EL (cell line): ENCODE results near the gene C10orf67.

Experiments
- DNase-seq: peaks from one replicate; pipeline ENCODE4 v3.0.0-alpha.2; 2016

Gene C10orf67

DNA sequence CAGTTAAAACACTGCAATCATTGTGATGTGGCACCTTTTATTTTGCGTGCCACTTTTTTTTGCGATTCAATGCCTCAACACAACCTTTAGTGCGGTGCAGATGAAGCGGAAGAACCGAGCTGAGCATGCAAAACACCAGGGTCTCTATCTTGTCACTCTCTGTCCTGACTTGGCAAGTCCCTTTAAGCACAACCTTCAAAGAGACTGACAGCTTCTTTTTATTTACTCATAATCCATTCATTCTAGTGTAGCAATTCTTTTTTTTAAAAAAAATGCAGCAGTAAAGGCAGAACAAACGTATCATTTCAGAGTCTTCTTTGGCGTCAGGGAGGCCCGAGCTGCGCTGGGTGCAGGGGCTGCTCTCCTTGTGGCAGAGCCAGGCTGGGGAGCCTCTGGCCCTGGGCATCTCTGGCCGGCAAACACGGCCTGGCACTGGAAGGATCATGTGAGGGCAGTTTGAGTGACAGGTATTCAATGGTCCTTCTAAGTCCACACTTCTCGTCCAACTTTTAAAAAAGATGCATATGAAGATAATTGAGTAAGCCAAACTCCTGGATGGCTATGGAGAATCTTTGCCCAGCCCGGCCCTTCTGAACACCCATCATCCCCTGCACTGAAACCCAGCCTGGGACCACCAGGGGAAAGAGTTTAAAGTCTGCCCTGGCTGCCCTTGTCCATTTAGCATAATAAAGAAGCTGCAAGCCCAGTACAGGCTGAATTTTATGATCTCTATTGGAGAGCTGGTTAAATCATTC lies 148.6 kb downstream of the C10orf67 start:
- no peak for DNase-seq

DNA sequence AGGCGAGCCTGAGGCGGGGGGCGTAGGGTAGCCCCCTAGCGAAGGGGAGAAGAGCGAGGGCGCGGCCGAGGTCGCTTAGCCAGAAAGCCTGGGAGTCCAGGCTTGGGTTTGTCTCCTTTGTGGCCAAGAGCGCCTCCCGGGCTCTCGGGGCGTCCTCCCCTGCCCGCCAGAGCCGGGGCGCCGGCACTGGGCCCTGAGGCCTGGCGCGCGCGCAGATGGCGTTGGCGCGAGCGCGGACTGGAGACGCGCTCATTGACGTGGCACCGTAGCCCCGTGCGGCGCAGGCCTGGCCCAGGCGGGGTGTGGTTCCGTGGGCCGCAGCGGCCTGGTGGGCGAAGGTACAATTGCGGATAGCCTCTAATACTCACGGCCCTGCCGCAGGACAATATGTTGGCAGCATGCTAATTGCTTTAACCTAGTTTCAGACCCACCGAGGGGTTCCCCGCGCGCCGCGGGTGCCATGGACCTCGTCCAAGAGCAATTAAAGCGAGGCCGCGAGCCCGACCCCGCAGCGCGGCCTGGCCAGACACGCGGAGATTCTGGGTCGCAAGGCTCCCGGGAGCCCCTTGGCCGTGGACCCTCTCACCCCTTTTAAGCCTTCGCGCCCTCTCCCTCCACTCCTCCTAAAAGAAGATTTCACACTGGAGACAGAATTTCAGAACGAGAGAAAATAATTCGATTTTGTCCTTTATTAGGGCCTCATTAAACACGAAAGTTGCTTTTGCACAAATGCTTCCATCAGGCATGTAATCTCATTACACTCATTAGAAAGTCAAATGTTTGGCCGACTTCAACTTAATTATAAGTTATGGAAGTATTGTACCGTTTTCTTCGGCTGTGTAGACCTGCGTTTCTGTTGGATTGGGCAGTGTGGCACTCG lies 149.4 kb downstream of the C10orf67 start:
- DNase-seq: no peak

GRCh38 chr10:23194471-23194965 lies 150.1 kb downstream of the C10orf67 start:
- no peak for DNase-seq

DNA sequence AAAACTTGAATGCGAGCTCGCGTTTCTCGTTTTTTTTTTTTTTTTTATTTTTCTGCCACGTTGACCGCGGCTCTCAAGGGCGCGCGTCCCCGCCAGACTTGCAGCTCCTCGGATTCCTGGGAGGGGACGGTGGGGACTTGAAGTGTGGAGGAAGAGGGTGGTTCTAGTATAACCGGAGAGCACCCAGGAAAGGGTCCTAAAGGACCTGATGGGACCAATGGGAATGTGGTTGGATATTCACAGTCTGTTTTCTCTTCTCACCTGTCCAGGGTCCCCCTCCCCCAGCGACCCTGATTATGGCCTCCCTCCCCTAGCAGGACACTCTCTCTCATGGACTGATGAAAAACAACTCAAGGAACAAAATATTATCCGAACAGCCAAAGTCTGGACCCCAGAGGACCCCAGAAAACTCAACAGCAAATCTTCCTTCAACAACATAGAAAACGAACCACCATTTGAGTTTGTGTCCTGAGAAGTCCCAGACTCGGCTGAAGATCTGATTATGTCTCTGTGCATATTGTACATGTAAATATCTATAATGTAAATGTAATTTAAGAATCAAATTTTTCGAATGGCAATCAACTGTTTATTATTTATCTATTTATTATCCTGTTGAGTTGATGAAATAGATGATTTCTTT lies 151.0 kb downstream of the C10orf67 start:
- DNase-seq: no peak

- DNase-seq: no peak
These were observed 151.7 kb downstream of the C10orf67 start for GRCh38 chr10:23192712-23193434.

DNA sequence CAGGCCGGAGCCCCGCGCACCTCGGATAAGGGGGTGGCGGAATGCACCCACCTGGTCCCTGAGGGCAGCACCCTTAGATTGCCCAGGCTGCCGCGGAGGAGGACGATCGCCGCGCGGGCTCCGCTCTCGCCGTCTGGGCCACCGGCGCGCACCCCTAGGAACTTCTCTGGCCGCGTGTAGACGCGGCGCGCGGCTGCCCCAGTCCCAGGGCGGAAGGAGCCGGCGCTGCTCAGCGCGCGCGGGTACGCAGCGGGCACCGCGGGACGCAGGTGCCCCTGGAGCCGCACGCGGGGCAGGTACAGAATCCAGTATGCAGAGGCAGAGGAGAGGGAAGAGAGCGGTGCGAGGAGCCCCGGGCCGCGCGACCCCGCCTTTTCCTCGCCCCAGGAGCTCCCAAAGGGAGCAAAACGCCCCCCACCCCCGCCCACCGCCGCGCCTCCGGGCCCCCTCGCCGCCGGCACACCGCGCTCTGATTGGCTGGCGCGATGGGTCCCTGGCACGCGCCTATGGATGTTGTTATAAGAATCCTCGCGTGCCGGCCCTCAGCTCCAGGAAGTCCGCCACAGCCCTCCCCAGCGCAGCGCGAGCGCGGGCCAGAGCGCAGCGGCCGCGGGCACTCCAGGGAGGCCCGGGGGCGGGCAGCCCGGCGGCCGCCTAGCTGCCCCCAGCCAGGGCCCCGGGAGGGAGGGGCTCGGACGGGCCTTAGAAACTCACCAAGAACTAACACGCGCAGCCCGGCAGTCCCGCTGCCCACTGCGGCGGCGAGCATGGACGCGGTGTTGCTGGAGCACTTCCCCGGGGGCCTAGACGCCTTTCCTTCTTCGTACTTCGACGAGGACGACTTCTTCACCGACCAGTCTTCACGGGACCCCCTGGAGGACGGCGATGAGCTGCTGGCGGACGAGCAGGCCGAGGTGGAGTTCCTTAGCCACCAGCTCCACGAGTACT lies 152.6 kb downstream of the C10orf67 start, which contains the start of gene PTF1A:
TSS of gene PTF1A (plus strand) at position 549 of the 948 bp plus-strand sequence. CDS start at position 768, 219 bp downstream.
- no peak for DNase-seq

GRCh38 chr10:23190872-23191763 lies 153.5 kb downstream of the C10orf67 start:
- no peak for DNase-seq

- no peak for DNase-seq
These were observed 155.6 kb downstream of the C10orf67 start for GRCh38 chr10:23189024-23189423.

GRCh38 chr10:23187155-23187554 lies 157.4 kb downstream of the C10orf67 start:
- no peak for DNase-seq

GRCh38 chr10:23186697-23187096 lies 157.9 kb downstream of the C10orf67 start:
- no peak for DNase-seq

- no peak for DNase-seq
These were observed 158.4 kb downstream of the C10orf67 start for GRCh38 chr10:23186178-23186577.

DNA sequence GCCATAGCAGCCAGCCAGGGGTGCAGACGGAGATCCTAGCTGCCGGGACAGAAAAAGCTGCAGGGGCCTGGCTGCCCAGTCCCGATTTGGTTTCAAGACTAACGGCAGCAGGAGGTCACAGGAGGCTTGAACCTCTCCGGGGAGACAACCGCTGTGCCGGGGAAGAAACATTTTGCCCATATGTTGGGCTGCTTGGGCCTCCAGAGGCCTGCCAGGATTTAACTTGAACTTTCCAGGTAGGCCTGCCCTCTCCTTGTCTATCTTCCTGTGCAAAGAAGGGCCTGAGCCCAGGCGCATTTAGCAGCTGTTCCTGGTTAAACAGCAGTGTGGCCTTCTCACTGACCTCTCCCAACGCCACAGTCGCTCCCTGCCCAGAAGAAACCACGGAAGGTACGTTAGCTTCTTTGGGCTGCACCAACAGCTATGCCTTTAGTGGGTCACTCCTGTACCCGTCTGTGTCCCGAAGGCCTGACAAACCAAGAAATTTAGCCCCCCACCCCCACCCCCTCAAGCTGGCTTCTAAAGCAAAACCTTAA lies 169.6 kb downstream of the C10orf67 start:
- no peak for DNase-seq

GRCh38 chr10:23174074-23174976 lies 170.3 kb downstream of the C10orf67 start:
- no peak for DNase-seq

- DNase-seq: no peak
These were observed 171.2 kb downstream of the C10orf67 start for GRCh38 chr10:23173214-23174073.

DNA sequence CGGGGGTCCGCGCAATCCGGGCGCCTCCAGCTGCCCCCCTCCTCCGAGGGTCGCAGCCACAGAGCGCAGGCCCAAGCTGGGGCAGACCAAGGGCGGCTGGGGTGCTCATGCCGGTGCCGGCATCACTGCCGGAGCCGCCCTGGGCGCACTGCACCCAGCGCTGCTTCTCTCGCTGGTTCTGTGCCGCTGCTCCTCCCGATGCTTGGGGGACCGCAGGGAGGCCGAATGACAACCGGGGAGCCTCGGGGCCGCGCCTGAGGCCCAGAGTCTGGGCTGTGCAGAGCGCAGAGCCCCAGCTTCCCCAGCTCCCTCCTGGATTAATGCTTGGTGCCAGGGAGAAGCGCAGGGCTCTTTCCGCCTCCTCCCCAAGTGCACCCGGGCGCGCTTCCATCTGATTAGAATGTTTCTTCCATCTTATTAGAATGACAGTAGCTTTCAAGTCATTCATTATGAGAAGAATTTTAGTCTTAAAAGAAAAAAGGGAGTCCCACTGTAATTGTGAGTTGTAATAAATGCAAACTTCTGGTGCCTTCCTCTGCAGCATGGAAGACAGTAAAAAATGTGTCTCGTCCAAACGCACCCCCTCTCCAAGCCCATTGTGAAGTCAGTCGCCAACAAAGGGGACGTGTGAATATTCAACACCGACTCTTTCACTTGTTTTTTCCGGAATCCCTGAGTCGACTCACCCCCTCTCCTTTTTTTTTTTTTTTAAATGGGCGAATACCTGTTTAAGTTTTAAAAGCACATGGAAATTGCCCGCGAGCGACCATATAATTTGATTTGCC lies 172.0 kb downstream of the C10orf67 start:
- DNase-seq: no peak

DNA sequence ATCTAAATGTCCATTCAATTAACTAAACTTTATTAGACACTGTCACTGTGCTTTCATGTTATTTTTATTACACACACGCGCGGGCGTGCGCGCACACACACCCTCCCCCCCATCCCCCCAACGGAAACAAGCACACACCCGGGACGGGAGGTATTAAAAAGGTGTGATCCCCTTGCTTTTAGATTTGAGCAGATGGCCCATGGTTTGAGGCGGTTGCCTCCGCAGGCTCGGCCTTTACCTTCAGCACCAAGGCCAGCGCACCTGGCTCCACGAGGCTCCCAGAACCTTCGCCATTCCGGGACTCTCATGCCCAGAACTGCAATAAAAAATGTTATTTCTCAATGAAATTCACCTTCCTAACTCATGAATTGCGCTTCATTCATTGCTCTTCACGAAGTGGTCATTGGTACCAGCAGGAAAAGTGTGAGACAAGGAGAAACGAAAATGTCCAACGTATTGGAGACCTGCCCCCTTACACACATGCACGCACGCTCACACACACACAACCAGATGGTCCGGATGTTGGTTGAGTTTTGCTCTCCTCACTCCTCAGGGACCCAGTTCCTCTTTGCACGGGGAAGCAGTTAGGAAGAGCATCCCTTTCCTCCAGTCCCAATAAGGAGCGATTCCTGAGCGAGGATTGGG lies 173.2 kb downstream of the C10orf67 start:
- DNase-seq: peak; percentile 13
